ENCODE measurements around the gene KBTBD7. TPM values are rescaled to one million over a fixed set of nuclear protein-coding genes. Genes with fewer than 3 reads are reported as not detected.

KBTBD7 gene
- total RNA-seq, 1 experiment from 2014 or later = 12.9 TPM

DNA sequence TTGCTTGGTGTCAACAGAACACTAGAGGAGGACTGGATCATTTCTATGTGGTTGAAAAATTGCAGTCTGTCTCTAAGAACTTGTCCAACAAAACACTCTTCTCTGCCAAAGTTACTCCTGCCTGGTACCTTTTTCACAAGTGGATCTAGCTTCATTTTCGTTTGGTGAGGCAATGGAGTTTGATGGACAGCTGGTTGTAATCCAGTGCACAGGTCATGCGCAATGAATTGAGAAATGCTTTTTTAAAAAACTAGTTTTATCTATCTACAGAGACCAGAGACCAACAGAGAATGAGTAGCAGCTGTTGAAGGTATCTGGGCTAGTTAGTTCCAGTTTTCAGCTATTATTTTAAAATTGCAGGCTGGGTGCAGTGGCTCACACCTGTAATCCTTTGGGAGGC is 49.8 kb downstream of the KBTBD7 start:
- H3K36me3 Mint-ChIP-seq (ENCODE audit: insufficient read depth in 1 of 3, low read depth in 3 of 3) = peaks cover 21 to 39% (median 36%) of the 10 kb centered on the region in 3 experiments
- H4K8ac ChIP-seq (replicated peaks; ENCODE audit: insufficient read length, low read depth, low read length) = no peak overlapping the region
- no peak overlapping the region for H4K91ac ChIP-seq (ENCODE audit: insufficient read length, low read depth, low read length)
- DNase-seq = no peak
- H2BK12ac ChIP-seq (ENCODE audit: insufficient read length, low read depth, low read length) = no peak overlapping the region
- no peak overlapping the region for H3K4ac ChIP-seq (ENCODE audit: low read depth, low read length)
- TF ChIP-seq, protein P1, sequence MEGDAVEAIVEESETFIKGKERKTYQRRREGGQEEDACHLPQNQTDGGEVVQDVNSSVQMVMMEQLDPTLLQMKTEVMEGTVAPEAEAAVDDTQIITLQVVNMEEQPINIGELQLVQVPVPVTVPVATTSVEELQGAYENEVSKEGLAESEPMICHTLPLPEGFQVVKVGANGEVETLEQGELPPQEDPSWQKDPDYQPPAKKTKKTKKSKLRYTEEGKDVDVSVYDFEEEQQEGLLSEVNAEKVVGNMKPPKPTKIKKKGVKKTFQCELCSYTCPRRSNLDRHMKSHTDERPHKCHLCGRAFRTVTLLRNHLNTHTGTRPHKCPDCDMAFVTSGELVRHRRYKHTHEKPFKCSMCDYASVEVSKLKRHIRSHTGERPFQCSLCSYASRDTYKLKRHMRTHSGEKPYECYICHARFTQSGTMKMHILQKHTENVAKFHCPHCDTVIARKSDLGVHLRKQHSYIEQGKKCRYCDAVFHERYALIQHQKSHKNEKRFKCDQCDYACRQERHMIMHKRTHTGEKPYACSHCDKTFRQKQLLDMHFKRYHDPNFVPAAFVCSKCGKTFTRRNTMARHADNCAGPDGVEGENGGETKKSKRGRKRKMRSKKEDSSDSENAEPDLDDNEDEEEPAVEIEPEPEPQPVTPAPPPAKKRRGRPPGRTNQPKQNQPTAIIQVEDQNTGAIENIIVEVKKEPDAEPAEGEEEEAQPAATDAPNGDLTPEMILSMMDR (conservative IDR thresholded peaks at IDR 0.05) = no peak
- no peak overlapping the region for H3K4me2 ChIP-seq (ENCODE audit: insufficient read depth, insufficient read length, low read length)
- no peak overlapping the region for H2BK5ac ChIP-seq (ENCODE audit: insufficient read length, low read length)
- H2AK5ac ChIP-seq (ENCODE audit: insufficient read length, low read length) = no peak overlapping the region
- H3K9ac ChIP-seq (ENCODE audit: extremely low read depth, insufficient read length, low read length) = no peak overlapping the region
- H3K56ac ChIP-seq (ENCODE audit: insufficient read length, low read depth, low read length) = no peak overlapping the region
- H2BK20ac ChIP-seq (ENCODE audit: low read depth, low read length, poor library complexity, severe bottlenecking) = no peak overlapping the region
- no peak overlapping the region for H4K5ac ChIP-seq (ENCODE audit: insufficient read length, low read depth, low read length)
- no peak overlapping the region for H3K27ac Mint-ChIP-seq
- H3K4me3 Mint-ChIP-seq = no peak overlapping the region
- H3K4me1 ChIP-seq (ENCODE audit: insufficient read depth, low read length) = no peaks in the 10 kb centered on the region
- H3K23ac ChIP-seq (ENCODE audit: insufficient read length, low read depth, low read length) = no peak overlapping the region
- WGBS (ENCODE audit: extremely low coverage, insufficient read length, low lambda C conversion rate) = no CpG with 5 or more reads among the region's 2 CpGs
- no peaks in the 10 kb centered on the region for H3K79me1 ChIP-seq (ENCODE audit: insufficient read depth, low read depth, low read length, poor library complexity, severe bottlenecking)
- H3K18ac ChIP-seq (ENCODE audit: insufficient read length, low read depth, low read length) = no peak overlapping the region
- H2AFZ ChIP-seq (ENCODE audit: low read length) = no peak overlapping the region
- H2BK120ac ChIP-seq (ENCODE audit: low read depth, low read length, poor library complexity, severe bottlenecking) = no peak overlapping the region
- no peaks in the 10 kb centered on the region for H3K23me2 ChIP-seq (ENCODE audit: insufficient read length, low read depth, low read length, poor library complexity, severe bottlenecking)
- H3K4me1 Mint-ChIP-seq = peaks cover 4% of the 10 kb centered on the region in 2 experiments; a peak in 2 of 4 replicates
- H3K9me3 Mint-ChIP-seq = peaks cover 29 to 30% of the 10 kb centered on the region in 2 experiments
- H3K79me2 ChIP-seq (ENCODE audit: insufficient read depth, low read length) = no peaks in the 10 kb centered on the region
- no peak overlapping the region for H3K27ac ChIP-seq (ENCODE audit: insufficient read length, low read depth, low read length)
- H3K27me3 Mint-ChIP-seq (ENCODE audit: low read depth) = peaks cover 1% of the 10 kb centered on the region; the same call in 1 of the 2 replicates
- no peak overlapping the region for H2BK15ac ChIP-seq (ENCODE audit: low read depth, low read length)
- no peaks in the 10 kb centered on the region for H4K20me1 ChIP-seq (ENCODE audit: control insufficient read depth, insufficient read depth, insufficient read length)
- H3K9me3 ChIP-seq (ENCODE audit: control insufficient read depth, low read depth, low read length) = peaks cover 9% of the 10 kb centered on the region
- H3K27me3 ChIP-seq (ENCODE audit: insufficient read depth, low read length) = no peaks in the 10 kb centered on the region
- no peak overlapping the region for H3K14ac ChIP-seq (ENCODE audit: insufficient read depth, low read length)
- no peak overlapping the region for H3T11ph ChIP-seq (ENCODE audit: low read length)

Other genes starting within 250 kb of the KBTBD7 start
- 14.8 and 15.5 TPM in 2 replicates for gene ELF1, start 175.3 kb downstream of the KBTBD7 start, total RNA-seq (2021)
- 7.1 and 7.2 TPM in 2 replicates for gene WBP4, start 133.1 kb downstream of the KBTBD7 start, total RNA-seq (2021)
- gene KBTBD6, start 61.8 kb downstream of the KBTBD7 start, total RNA-seq (2021) = 11.4 and 11.5 TPM in 2 replicates
- gene MTRF1, start 69.0 kb upstream of the KBTBD7 start, total RNA-seq (2021) = 16.2 and 16.9 TPM in 2 replicates
- gene NAA16, start 116.7 kb upstream of the KBTBD7 start, total RNA-seq (2021) = 37.7 and 40.0 TPM in 2 replicates

Data from H9 (cell line).